Neural cell (in vitro differentiated cells): ENCODE results near the gene PPP1R13B. TPM values are rescaled to one million over a fixed set of nuclear protein-coding genes. Genes with fewer than 3 reads are reported as not detected.

Experiments
- H2AFZ ChIP-seq: fragments of 200-600, 300-800 bp; sonication (generic), shearing (Covaris generic); 2 replicates; pipeline ENCODE4 v1.6.0; 2014; ENCODE audit warnings: low read depth, mild to moderate bottlenecking, antibody characterized with exemption, low read length, moderate library complexity
- H3F3A ChIP-seq: fragments of 200-600 bp; shearing (Covaris generic); 2 replicates; pipeline ENCODE4 v1.6.1; 2016; ENCODE audit warnings: mild to moderate bottlenecking, moderate library complexity, mixed read lengths, antibody characterized with exemption, low read length; ENCODE audit not compliant: insufficient read depth, poor library complexity, severe bottlenecking
- H3K27ac ChIP-seq: fragments of 200-600, 300-800 bp; sonication (generic), shearing (Covaris generic); 2 replicates; pipeline ENCODE4 v1.5.1; 2014; ENCODE audit warnings: mild to moderate bottlenecking, low read length, moderate library complexity
- H3K27me3 ChIP-seq: fragments of 300-800, 200-600 bp; sonication (generic), shearing (Covaris generic); 2 replicates; pipeline ENCODE4 v1.6.0; 2014; ENCODE audit warnings: mild to moderate bottlenecking, low read depth, low read length, moderate library complexity; ENCODE audit not compliant: insufficient read depth
- H3K36me3 ChIP-seq: fragments of 300-800, 200-600 bp; sonication (generic), shearing (Covaris generic); 2 replicates; pipeline ENCODE4 v1.5.1; 2014; ENCODE audit warnings: mild to moderate bottlenecking, antibody characterized with exemption, low read length, moderate library complexity; ENCODE audit not compliant: insufficient read depth
- H3K4me2 ChIP-seq: fragments of 300-800, 200-600 bp; sonication (generic), shearing (Covaris generic); 2 replicates; pipeline ENCODE4 v1.6.0; 2014; ENCODE audit warnings: mild to moderate bottlenecking, low read length
- H3K4me3 ChIP-seq: fragments of 300-800, 200-600 bp; sonication (generic), shearing (Covaris generic); 2 replicates; pipeline ENCODE4 v1.5.1; 2014; ENCODE audit warnings: mild to moderate bottlenecking, low read length, moderate library complexity
- H3K79me2 ChIP-seq: fragments of 200-600 bp; shearing (Covaris generic); replicated peaks from 2 replicates; pipeline ENCODE4 v1.6.0; 2014; ENCODE audit warnings: mild to moderate bottlenecking, low read length, moderate library complexity; ENCODE audit not compliant: insufficient read depth
- H3K9ac ChIP-seq: fragments of 300-800, 200-600 bp; sonication (generic), shearing (Covaris generic); 2 replicates; pipeline ENCODE4 v1.6.1; 2016; ENCODE audit warnings: mild to moderate bottlenecking, low read length, mixed read lengths
- H3K9me2 ChIP-seq: fragments of 200-600 bp; shearing (Covaris generic); 2 replicates; pipeline ENCODE4 v1.6.1; 2016; ENCODE audit warnings: mild to moderate bottlenecking, low read length, mixed read lengths; ENCODE audit not compliant: insufficient read depth
- H3K9me3 ChIP-seq: fragments of 200-600, 300-800 bp; sonication (generic), shearing (Covaris generic); 2 replicates; pipeline ENCODE4 v1.6.1; 2016; ENCODE audit warnings: mild to moderate bottlenecking, mixed run types, low read length, moderate library complexity, mixed read lengths
- H4K20me1 ChIP-seq: fragments of 200-600 bp; shearing (Covaris generic); 2 replicates; pipeline ENCODE4 v1.6.1; 2016; ENCODE audit warnings: mild to moderate bottlenecking, mixed run types; ENCODE audit not compliant: insufficient read depth
- EP300 ChIP-seq: fragments of 450-650 bp; conservative IDR thresholded peaks from 2 replicates; pipeline ENCODE4 v1.6.1; 2014; ENCODE audit warnings: antibody characterized with exemption, mild to moderate bottlenecking, moderate library complexity; ENCODE audit not compliant: poor library complexity, severe bottlenecking
- EZH2 ChIP-seq: fragments of 200-600, 300-800 bp; shearing (Covaris generic), sonication (generic); IDR thresholded peaks from 2 replicates; pipeline ENCODE4 v1.6.1; 2014; ENCODE audit warnings: antibody characterized with exemption, low read length, borderline replicate concordance, mild to moderate bottlenecking; ENCODE audit not compliant: insufficient read depth, poor library complexity, severe bottlenecking
- MXI1 ChIP-seq: fragments of 450-650 bp; conservative IDR thresholded peaks from 2 replicates; pipeline ENCODE4 v1.6.1; 2014; ENCODE audit warnings: antibody characterized with exemption, mild to moderate bottlenecking; ENCODE audit not compliant: poor library complexity, severe bottlenecking
- POLR2AphosphoS5 ChIP-seq: IDR thresholded peaks from 2 replicates; pipeline ENCODE4 v1.6.1; 2012
- SMC3 ChIP-seq: fragments of 450-650 bp; conservative IDR thresholded peaks from 2 replicates; pipeline ENCODE4 v1.6.1; 2014; ENCODE audit warnings: antibody characterized with exemption, mild to moderate bottlenecking, moderate library complexity; ENCODE audit not compliant: poor library complexity
- polyA plus RNA-seq: library from polyadenylated mRNA; depleted of rRNA; stranded (reverse); fragments of >200 nt; gene quantifications from 2 replicates; pipeline ENCODE4 v1.2.3, GENCODE V29; 2014
- TF ChIP-seq, protein P1 (sequence below): IDR thresholded peaks from 2 replicates; pipeline ENCODE4 v1.6.1; 2012; ENCODE audit warnings: borderline replicate concordance
- TF ChIP-seq, protein P2 (sequence below): fragments of 450-650 bp; IDR thresholded peaks from 2 replicates; pipeline ENCODE4 v1.5.1; 2014; ENCODE audit warnings: antibody characterized with exemption, mild to moderate bottlenecking, moderate library complexity; ENCODE audit not compliant: poor library complexity, severe bottlenecking

The PPP1R13B gene
- polyA plus RNA-seq, 1 donor from 2014 or later, result 8.2 TPM

DNA sequence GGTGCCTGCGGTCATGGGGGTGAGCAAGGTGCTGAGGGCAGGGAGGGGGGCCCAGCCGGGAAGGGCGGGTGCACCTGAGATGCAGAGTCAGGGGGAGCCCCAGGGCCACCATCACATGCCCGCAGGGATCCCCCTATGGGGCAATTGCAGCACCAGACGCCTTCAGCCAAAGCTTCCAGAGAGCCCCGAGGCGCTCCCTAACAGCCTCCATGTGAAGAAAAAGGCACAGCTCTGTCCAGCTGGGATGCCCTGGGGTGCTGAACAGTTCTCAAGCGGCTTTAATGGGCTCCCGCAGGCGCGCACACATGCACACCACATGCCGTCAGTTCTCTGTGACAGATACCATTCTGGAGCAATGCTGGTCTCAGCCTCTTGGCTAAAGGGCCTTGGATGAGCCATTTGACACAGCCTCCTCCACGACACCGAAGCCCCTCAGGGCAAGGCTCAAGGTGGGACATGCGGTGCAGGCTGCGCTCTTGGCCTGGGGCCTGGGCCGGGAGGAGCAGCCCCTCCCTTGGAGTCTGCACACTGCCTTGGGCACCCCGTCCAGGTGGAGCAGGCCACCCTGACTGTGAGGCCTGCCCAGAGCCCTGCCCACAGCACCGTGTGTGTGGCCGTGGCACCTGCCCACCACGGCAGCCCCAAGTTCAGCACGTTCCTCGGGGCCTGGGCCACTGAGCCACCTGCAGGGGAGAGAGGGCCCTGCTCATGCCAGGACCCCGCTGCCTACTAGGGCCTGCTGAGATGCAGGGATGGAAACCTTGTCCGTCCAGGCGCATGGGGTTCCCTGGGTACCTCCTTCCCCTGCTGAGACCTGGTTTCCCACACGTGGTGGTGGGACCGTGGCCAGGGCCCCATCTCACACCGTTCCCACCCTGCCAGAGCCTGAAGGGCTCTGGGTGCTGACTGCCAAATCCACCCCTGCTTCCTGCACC, 139.8 kb downstream of the PPP1R13B start:
- Histone ChIP-seq H3K9me3 (no peaks in the 10 kb centered on the region), H3K36me3 (no peaks in the 10 kb centered on the region), H3F3A (no peaks in the 10 kb centered on the region), H3K27me3 (no peaks in the 10 kb centered on the region), H3K9ac (no peak overlapping the region), H3K79me2 (no peaks in the 10 kb centered on the region), H3K4me2 (no peak overlapping the region), H3K9me2 (no peaks in the 10 kb centered on the region), H2AFZ (no peak overlapping the region), H4K20me1 (no peaks in the 10 kb centered on the region), H3K27ac (no peak overlapping the region), H3K4me3 (no peak overlapping the region)
- TF ChIP-seq, protein P1, sequence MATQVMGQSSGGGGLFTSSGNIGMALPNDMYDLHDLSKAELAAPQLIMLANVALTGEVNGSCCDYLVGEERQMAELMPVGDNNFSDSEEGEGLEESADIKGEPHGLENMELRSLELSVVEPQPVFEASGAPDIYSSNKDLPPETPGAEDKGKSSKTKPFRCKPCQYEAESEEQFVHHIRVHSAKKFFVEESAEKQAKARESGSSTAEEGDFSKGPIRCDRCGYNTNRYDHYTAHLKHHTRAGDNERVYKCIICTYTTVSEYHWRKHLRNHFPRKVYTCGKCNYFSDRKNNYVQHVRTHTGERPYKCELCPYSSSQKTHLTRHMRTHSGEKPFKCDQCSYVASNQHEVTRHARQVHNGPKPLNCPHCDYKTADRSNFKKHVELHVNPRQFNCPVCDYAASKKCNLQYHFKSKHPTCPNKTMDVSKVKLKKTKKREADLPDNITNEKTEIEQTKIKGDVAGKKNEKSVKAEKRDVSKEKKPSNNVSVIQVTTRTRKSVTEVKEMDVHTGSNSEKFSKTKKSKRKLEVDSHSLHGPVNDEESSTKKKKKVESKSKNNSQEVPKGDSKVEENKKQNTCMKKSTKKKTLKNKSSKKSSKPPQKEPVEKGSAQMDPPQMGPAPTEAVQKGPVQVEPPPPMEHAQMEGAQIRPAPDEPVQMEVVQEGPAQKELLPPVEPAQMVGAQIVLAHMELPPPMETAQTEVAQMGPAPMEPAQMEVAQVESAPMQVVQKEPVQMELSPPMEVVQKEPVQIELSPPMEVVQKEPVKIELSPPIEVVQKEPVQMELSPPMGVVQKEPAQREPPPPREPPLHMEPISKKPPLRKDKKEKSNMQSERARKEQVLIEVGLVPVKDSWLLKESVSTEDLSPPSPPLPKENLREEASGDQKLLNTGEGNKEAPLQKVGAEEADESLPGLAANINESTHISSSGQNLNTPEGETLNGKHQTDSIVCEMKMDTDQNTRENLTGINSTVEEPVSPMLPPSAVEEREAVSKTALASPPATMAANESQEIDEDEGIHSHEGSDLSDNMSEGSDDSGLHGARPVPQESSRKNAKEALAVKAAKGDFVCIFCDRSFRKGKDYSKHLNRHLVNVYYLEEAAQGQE, result no peak
- no peak for TF ChIP-seq EZH2
- TF ChIP-seq, protein P2, sequence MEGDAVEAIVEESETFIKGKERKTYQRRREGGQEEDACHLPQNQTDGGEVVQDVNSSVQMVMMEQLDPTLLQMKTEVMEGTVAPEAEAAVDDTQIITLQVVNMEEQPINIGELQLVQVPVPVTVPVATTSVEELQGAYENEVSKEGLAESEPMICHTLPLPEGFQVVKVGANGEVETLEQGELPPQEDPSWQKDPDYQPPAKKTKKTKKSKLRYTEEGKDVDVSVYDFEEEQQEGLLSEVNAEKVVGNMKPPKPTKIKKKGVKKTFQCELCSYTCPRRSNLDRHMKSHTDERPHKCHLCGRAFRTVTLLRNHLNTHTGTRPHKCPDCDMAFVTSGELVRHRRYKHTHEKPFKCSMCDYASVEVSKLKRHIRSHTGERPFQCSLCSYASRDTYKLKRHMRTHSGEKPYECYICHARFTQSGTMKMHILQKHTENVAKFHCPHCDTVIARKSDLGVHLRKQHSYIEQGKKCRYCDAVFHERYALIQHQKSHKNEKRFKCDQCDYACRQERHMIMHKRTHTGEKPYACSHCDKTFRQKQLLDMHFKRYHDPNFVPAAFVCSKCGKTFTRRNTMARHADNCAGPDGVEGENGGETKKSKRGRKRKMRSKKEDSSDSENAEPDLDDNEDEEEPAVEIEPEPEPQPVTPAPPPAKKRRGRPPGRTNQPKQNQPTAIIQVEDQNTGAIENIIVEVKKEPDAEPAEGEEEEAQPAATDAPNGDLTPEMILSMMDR, result no peak
- TF ChIP-seq EP300, result no peak
- TF ChIP-seq SMC3, result no peak
- TF ChIP-seq POLR2AphosphoS5, result no peak
- no peak for TF ChIP-seq MXI1

DNA sequence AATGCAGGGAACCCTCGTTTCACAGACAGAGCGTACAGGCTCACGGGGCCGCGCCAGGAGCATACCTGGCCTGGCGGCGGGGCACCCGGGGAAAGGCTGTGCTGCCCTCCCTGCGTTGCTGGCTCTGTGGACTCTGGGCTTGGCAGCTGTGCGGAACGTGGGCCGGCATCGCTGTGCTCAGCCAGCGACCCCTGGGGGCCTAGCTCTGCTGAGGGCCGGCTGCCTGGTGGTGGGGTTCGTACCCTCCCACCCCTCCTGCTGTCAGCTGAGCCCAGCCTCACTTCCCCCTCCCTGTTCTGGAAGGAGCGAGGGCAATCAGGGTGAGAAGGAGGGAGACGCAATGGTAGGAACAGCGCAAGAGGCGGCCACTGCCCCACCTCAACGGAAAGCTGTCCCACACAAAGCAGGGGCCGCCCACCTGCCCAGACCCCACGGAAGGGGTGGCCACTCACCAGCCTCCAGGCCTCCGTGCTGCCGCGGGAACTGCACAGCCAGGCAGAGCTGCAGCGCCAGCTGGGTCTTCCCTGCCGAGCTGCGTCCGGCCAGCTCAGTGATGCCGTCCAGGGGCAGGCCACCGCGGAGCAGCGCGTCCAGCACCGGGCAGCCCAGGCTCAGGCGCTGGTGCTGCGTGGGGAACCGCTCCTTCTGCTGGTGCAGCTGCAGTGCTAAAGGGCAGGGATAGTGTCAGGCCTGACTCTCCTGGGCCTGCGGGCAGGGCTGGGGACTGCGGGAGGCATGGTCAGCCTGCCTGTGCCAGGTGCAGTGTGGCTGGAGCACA, 140.6 kb downstream of the PPP1R13B start:
- no peak overlapping the region for H3K9ac ChIP-seq
- no peak overlapping the region for H3K4me3 ChIP-seq
- no peaks in the 10 kb centered on the region for H3K9me3 ChIP-seq
- H3K9me2 ChIP-seq, result no peaks in the 10 kb centered on the region
- TF ChIP-seq EZH2 (no peak), MXI1 (no peak)
- TF ChIP-seq, protein P1, result no peak
- no peaks in the 10 kb centered on the region for H4K20me1 ChIP-seq
- no peak overlapping the region for H3K4me2 ChIP-seq
- H3K36me3 ChIP-seq, result no peaks in the 10 kb centered on the region
- H3F3A ChIP-seq, result no peaks in the 10 kb centered on the region
- no peaks in the 10 kb centered on the region for H3K79me2 ChIP-seq
- no peak overlapping the region for H2AFZ ChIP-seq
- H3K27ac ChIP-seq, result no peak overlapping the region
- no peaks in the 10 kb centered on the region for H3K27me3 ChIP-seq
